Measurements from ENCODE around the gene ATP6V0A4.

- TF ChIP-seq CTCF (conservative IDR thresholded peaks at IDR 0.05; ENCODE audit: low read depth, low read length), result no peak
- TF ChIP-seq EZH2phosphoT487 (IDR thresholded peaks at IDR 0.05; ENCODE audit: borderline replicate concordance, low read length), result no peak
- no peak for TF ChIP-seq EZH2 (IDR thresholded peaks at IDR 0.05; ENCODE audit: low read length, unreplicated experiment)
Observed at GRCh38 chr7:138663725-138664710, 134.0 kb downstream of the ATP6V0A4 start.

Measured in PC-3 (cell line).